ENCODE data around the gene PIN4. TPM values are rescaled to one million over a fixed set of nuclear protein-coding genes. Genes with fewer than 3 reads are reported as not detected.
A peak's percentile ranks its signal among the peaks of the same experiment; 100 is the strongest.

Gene PIN4
- total RNA-seq (2014; rRNA removed; shearing (Covaris generic)) (3.5 and 7.2 TPM in 2 replicates), polyA plus RNA-seq (2016; fragmentation: Nextera tagmentation; extraction: Ambion mirVana) (72.5 and 80.6 TPM in 2 replicates)
- long read RNA-seq, transcript PIN4-203 (4 exons, 1,321 nt) = major isoform, 54 of 68 reads
- long read RNA-seq, partial matches to known transcripts = 0 of 68 reads
- long read RNA-seq, other reads (novel, unspliced or antisense) = 13 of 68 reads

DNA sequence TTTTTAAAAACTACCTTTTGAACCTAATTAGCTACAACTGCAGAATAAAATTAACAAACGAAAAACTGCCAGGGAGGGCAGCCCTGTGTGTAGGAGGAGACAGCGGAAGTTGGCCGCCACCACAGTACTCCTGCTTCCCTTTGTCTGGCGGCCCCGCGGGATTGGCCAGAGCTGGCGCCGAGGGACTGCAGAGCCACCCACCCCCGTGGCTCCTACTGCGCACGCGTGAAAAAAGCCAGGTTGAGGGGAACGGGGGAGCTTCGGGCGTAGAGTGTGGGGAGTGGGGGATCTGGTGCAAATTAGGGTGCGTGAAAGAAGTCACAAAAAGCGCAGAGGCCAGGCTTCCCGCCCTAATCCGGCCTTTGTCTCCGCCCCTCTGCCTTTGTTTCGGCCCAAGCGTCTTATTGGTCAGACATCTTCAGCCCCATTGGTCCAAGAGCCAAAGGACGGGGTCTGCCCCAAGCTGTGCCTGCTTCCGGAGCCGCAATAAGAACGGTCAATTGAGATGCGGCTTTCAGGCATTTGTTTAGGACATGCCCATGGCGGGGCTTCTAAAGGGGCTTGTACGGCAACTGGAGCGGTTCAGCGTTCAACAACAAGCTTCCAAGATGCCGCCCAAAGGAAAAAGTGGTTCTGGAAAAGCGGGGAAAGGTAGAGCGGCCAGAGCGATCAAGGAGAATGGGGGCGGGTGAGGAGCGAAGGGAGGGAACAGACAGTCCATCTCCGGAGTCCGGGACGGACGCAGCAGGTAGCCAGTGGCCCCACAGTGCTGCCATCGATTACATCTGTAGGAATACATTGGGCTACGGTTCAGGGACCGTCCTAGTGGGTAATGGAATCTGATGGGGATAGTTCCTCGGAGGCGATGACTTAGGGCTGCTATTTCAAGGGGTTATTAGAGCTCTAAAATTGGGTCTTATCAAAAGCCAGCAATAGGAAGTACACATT lies at the start of gene PIN4:
Gene PIN4, plus strand, starts transcription at position 580 of the 948 bp plus-strand sequence. Its CDS starts 29 bp downstream, at position 609.
- peak within 1 kb of the TSS; percentile 76 for H3K4me3 ChIP-seq

DNA sequence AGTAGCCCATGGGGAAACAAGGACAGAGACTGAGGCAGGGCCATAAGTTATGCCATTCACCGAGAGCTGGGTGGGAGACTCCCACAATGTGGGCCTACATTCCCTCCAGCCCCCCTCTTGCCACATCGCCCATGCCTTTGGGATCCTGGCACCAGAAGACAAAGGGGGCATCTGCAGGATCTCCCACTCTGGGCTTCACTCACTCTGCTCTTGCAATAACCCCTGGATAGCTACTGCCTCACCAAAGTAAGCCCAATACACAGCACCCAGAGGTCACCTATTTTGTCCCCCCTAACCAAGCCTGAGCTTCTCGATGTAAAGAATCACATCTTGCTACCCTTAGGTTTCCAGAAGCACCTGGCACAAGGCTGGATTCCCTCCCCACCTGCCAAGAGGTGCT lies 49.1 kb upstream of the PIN4 start:
- no peak overlapping the region for H3K27ac ChIP-seq (ENCODE audit: low read depth)
- no peak overlapping the region for H3K27ac Mint-ChIP-seq
- TF ChIP-seq, protein P1, sequence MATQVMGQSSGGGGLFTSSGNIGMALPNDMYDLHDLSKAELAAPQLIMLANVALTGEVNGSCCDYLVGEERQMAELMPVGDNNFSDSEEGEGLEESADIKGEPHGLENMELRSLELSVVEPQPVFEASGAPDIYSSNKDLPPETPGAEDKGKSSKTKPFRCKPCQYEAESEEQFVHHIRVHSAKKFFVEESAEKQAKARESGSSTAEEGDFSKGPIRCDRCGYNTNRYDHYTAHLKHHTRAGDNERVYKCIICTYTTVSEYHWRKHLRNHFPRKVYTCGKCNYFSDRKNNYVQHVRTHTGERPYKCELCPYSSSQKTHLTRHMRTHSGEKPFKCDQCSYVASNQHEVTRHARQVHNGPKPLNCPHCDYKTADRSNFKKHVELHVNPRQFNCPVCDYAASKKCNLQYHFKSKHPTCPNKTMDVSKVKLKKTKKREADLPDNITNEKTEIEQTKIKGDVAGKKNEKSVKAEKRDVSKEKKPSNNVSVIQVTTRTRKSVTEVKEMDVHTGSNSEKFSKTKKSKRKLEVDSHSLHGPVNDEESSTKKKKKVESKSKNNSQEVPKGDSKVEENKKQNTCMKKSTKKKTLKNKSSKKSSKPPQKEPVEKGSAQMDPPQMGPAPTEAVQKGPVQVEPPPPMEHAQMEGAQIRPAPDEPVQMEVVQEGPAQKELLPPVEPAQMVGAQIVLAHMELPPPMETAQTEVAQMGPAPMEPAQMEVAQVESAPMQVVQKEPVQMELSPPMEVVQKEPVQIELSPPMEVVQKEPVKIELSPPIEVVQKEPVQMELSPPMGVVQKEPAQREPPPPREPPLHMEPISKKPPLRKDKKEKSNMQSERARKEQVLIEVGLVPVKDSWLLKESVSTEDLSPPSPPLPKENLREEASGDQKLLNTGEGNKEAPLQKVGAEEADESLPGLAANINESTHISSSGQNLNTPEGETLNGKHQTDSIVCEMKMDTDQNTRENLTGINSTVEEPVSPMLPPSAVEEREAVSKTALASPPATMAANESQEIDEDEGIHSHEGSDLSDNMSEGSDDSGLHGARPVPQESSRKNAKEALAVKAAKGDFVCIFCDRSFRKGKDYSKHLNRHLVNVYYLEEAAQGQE (IDR thresholded peaks at IDR 0.05; ENCODE audit: unreplicated experiment) = no peak
- TF ChIP-seq, protein P2, sequence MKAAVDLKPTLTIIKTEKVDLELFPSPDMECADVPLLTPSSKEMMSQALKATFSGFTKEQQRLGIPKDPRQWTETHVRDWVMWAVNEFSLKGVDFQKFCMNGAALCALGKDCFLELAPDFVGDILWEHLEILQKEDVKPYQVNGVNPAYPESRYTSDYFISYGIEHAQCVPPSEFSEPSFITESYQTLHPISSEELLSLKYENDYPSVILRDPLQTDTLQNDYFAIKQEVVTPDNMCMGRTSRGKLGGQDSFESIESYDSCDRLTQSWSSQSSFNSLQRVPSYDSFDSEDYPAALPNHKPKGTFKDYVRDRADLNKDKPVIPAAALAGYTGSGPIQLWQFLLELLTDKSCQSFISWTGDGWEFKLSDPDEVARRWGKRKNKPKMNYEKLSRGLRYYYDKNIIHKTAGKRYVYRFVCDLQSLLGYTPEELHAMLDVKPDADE (IDR thresholded peaks at IDR 0.05) = no peak
- TF ChIP-seq EZH2 (IDR thresholded peaks at IDR 0.05; ENCODE audit: low read depth, unreplicated experiment) = no peak
- TF ChIP-seq STAT1 (IDR thresholded peaks at IDR 0.05; ENCODE audit: unreplicated experiment) = no peak
- no peak for TF ChIP-seq EZH2phosphoT487 (IDR thresholded peaks at IDR 0.05; ENCODE audit: unreplicated experiment)
- TF ChIP-seq ZNF114 (CRISPR knock-in tag; IDR thresholded peaks at IDR 0.05) = no peak
- TF ChIP-seq, protein P3, sequence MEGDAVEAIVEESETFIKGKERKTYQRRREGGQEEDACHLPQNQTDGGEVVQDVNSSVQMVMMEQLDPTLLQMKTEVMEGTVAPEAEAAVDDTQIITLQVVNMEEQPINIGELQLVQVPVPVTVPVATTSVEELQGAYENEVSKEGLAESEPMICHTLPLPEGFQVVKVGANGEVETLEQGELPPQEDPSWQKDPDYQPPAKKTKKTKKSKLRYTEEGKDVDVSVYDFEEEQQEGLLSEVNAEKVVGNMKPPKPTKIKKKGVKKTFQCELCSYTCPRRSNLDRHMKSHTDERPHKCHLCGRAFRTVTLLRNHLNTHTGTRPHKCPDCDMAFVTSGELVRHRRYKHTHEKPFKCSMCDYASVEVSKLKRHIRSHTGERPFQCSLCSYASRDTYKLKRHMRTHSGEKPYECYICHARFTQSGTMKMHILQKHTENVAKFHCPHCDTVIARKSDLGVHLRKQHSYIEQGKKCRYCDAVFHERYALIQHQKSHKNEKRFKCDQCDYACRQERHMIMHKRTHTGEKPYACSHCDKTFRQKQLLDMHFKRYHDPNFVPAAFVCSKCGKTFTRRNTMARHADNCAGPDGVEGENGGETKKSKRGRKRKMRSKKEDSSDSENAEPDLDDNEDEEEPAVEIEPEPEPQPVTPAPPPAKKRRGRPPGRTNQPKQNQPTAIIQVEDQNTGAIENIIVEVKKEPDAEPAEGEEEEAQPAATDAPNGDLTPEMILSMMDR (conservative IDR thresholded peaks at IDR 0.05; ENCODE audit: low read depth in 2 of 2) = no peak
- no peak for TF ChIP-seq CREB1 (CRISPR knock-in tag; IDR thresholded peaks at IDR 0.05; ENCODE audit: low read depth)
- TF ChIP-seq NANOG (IDR thresholded peaks at IDR 0.05; ENCODE audit: borderline replicate concordance) = no peak
- no peak for TF ChIP-seq ZNF331 (CRISPR knock-in tag; IDR thresholded peaks at IDR 0.05; ENCODE audit: low read depth)
- no peak for TF ChIP-seq POLR2AphosphoS5 (IDR thresholded peaks at IDR 0.05; ENCODE audit: low read depth)

More for the DNA sequence above, at the start of gene PIN4:
- H3K79me2 ChIP-seq (replicated peaks; ENCODE audit: insufficient read depth) = peaks cover 15% of the 10 kb centered on the region
- no peaks in the 10 kb centered on the region for H3K9me2 ChIP-seq (ENCODE audit: insufficient read depth)
- H3K36me3 ChIP-seq (ENCODE audit: insufficient read depth) = no peaks in the 10 kb centered on the region
- peak; percentile 72 for TF ChIP-seq POLR2AphosphoS5 (IDR thresholded peaks at IDR 0.05; ENCODE audit: low read depth)
- no peak for TF ChIP-seq NANOG (IDR thresholded peaks at IDR 0.05; ENCODE audit: borderline replicate concordance)
- no peak within 1 kb of the TSS for H2AFZ ChIP-seq
- H3K9me3 Mint-ChIP-seq = peaks cover 13% of the 10 kb centered on the region; the same call in 2 of the 3 replicates
- H4K20me1 ChIP-seq (replicated peaks; ENCODE audit: insufficient read depth) = no peaks in the 10 kb centered on the region
- no peak within 1 kb of the TSS for H3K27ac Mint-ChIP-seq
- no peaks in the 10 kb centered on the region for H3K4me1 ChIP-seq (ENCODE audit: insufficient read depth)
- ATAC-seq (peak; percentile 98), DNase-seq (ENCODE audit: low spot score) (peak; percentile 95)
- H3K27me3 Mint-ChIP-seq (ENCODE audit: insufficient read depth, low read depth, poor library complexity) = no peaks in the 10 kb centered on the region
- H3K4me1 Mint-ChIP-seq = no peaks in the 10 kb centered on the region; the same call in 2 of the 3 replicates
- H3K36me3 Mint-ChIP-seq (ENCODE audit: low read depth) = no peaks in the 10 kb centered on the region
- no peaks in the 10 kb centered on the region for H3F3A ChIP-seq (replicated peaks; ENCODE audit: low read depth)
- peak within 1 kb of the TSS; percentile 87 for H3K27ac ChIP-seq (ENCODE audit: low read depth)
- H3K4me3 Mint-ChIP-seq = no peak within 1 kb of the TSS
- peak within 1 kb of the TSS; percentile 77 for H3K4me2 ChIP-seq
- no peaks in the 10 kb centered on the region for H3K27me3 ChIP-seq (ENCODE audit: insufficient read depth)

More for the DNA sequence above, 49.1 kb upstream of the PIN4 start:
- Mint-ChIP-seq H3K4me1 (peaks cover 19% of the 10 kb centered on the region), H3K27me3 (ENCODE audit: insufficient read depth, low read depth, poor library complexity) (peaks cover 44% of the 10 kb centered on the region), H3K36me3 (ENCODE audit: low read depth) (peaks cover 24% of the 10 kb centered on the region), H3K4me3 (peak overlapping the region; percentile 76), H3K9me3 (peaks cover 17% of the 10 kb centered on the region)
- H3K4me1 ChIP-seq (ENCODE audit: insufficient read depth) = peaks cover 3% of the 10 kb centered on the region; the same call in 1 of the 2 replicates
- H3K9me2 ChIP-seq (ENCODE audit: insufficient read depth) = no peaks in the 10 kb centered on the region
- ATAC-seq = no peak
- no peaks in the 10 kb centered on the region for H3F3A ChIP-seq (replicated peaks; ENCODE audit: low read depth)
- H4K20me1 ChIP-seq (replicated peaks; ENCODE audit: insufficient read depth) = no peaks in the 10 kb centered on the region
- H3K79me2 ChIP-seq (replicated peaks; ENCODE audit: insufficient read depth) = no peaks in the 10 kb centered on the region
- peak overlapping the region; percentile 52 for H3K4me3 ChIP-seq
- H3K4me2 ChIP-seq = peak overlapping the region; percentile 80
- no peak overlapping the region for H2AFZ ChIP-seq
- DNase-seq (ENCODE audit: low spot score) = no peak
- no peaks in the 10 kb centered on the region for H3K36me3 ChIP-seq (ENCODE audit: insufficient read depth)
- peaks cover 49% of the 10 kb centered on the region for H3K27me3 ChIP-seq (ENCODE audit: insufficient read depth)

All from GM23338 (cell line).